Suprapubic skin (tissue), 4 donors: Measurements from ENCODE around the gene LRMDA.

ENCODE experiments used
- EP300 ChIP-seq: sonication (generic); formaldehyde crosslinking; IDR thresholded peaks from one replicate; pipeline ENCODE4 v1.6.1; 2017; ENCODE audit warnings: antibody characterized with exemption
- POLR2A ChIP-seq, 2 donors: fragments of 450-650 bp; IDR thresholded peaks; one replicate each; pipeline ENCODE4 v1.6.1; 2017; ENCODE audit warnings: antibody characterized with exemption in 2 of 2, mild to moderate bottlenecking in 2 of 2, moderate library complexity in 2 of 2
- POLR2AphosphoS5 ChIP-seq, 3 donors: sonication (generic); formaldehyde crosslinking; IDR thresholded peaks; one replicate each; pipeline ENCODE4 v1.6.1; 2017; ENCODE audit warnings: antibody characterized with exemption in 3 of 3
- TF ChIP-seq, protein P1 (sequence below), 2 donors: fragments of 200-600 bp in 1 of 2; fragments of 450-650 bp in 1 of 2; sonication (generic) in 1 of 2; IDR thresholded peaks; one replicate each; pipeline ENCODE4 v1.5.1; 2016 to 2019; ENCODE audit warnings: antibody characterized with exemption in 2 of 2, mild to moderate bottlenecking in 1 of 2, moderate library complexity in 1 of 2

- TF ChIP-seq, protein P1, sequence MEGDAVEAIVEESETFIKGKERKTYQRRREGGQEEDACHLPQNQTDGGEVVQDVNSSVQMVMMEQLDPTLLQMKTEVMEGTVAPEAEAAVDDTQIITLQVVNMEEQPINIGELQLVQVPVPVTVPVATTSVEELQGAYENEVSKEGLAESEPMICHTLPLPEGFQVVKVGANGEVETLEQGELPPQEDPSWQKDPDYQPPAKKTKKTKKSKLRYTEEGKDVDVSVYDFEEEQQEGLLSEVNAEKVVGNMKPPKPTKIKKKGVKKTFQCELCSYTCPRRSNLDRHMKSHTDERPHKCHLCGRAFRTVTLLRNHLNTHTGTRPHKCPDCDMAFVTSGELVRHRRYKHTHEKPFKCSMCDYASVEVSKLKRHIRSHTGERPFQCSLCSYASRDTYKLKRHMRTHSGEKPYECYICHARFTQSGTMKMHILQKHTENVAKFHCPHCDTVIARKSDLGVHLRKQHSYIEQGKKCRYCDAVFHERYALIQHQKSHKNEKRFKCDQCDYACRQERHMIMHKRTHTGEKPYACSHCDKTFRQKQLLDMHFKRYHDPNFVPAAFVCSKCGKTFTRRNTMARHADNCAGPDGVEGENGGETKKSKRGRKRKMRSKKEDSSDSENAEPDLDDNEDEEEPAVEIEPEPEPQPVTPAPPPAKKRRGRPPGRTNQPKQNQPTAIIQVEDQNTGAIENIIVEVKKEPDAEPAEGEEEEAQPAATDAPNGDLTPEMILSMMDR (IDR thresholded peaks at IDR 0.05), result no peak
- no peak for TF ChIP-seq EP300
- no peak for TF ChIP-seq POLR2AphosphoS5 (IDR thresholded peaks at IDR 0.05)
- no peak for TF ChIP-seq POLR2A (IDR thresholded peaks at IDR 0.05)
Measured at GRCh38 chr10:75936841-75937240, 505.4 kb downstream of the LRMDA start.
